Neural cell (in vitro differentiated cells): ENCODE data around the gene ATP2A2. TPM values are rescaled to one million over a fixed set of nuclear protein-coding genes. Genes with fewer than 3 reads are reported as not detected.

Source experiments
- H2AFZ ChIP-seq: fragments of 200-600, 300-800 bp; sonication (generic), shearing (Covaris generic); 2 replicates; pipeline ENCODE4 v1.6.0; 2014; ENCODE audit warnings: low read depth, mild to moderate bottlenecking, antibody characterized with exemption, low read length, moderate library complexity
- H3F3A ChIP-seq: fragments of 200-600 bp; shearing (Covaris generic); 2 replicates; pipeline ENCODE4 v1.6.1; 2016; ENCODE audit warnings: mild to moderate bottlenecking, moderate library complexity, mixed read lengths, antibody characterized with exemption, low read length; ENCODE audit not compliant: insufficient read depth, poor library complexity, severe bottlenecking
- H3K27ac ChIP-seq: fragments of 200-600, 300-800 bp; sonication (generic), shearing (Covaris generic); 2 replicates; pipeline ENCODE4 v1.5.1; 2014; ENCODE audit warnings: mild to moderate bottlenecking, low read length, moderate library complexity
- H3K27me3 ChIP-seq: fragments of 300-800, 200-600 bp; sonication (generic), shearing (Covaris generic); 2 replicates; pipeline ENCODE4 v1.6.0; 2014; ENCODE audit warnings: mild to moderate bottlenecking, low read depth, low read length, moderate library complexity; ENCODE audit not compliant: insufficient read depth
- H3K36me3 ChIP-seq: fragments of 300-800, 200-600 bp; sonication (generic), shearing (Covaris generic); 2 replicates; pipeline ENCODE4 v1.5.1; 2014; ENCODE audit warnings: mild to moderate bottlenecking, antibody characterized with exemption, low read length, moderate library complexity; ENCODE audit not compliant: insufficient read depth
- H3K4me2 ChIP-seq: fragments of 300-800, 200-600 bp; sonication (generic), shearing (Covaris generic); 2 replicates; pipeline ENCODE4 v1.6.0; 2014; ENCODE audit warnings: mild to moderate bottlenecking, low read length
- H3K4me3 ChIP-seq: fragments of 300-800, 200-600 bp; sonication (generic), shearing (Covaris generic); 2 replicates; pipeline ENCODE4 v1.5.1; 2014; ENCODE audit warnings: mild to moderate bottlenecking, low read length, moderate library complexity
- H3K79me2 ChIP-seq: fragments of 200-600 bp; shearing (Covaris generic); replicated peaks from 2 replicates; pipeline ENCODE4 v1.6.0; 2014; ENCODE audit warnings: mild to moderate bottlenecking, low read length, moderate library complexity; ENCODE audit not compliant: insufficient read depth
- H3K9ac ChIP-seq: fragments of 300-800, 200-600 bp; sonication (generic), shearing (Covaris generic); 2 replicates; pipeline ENCODE4 v1.6.1; 2016; ENCODE audit warnings: mild to moderate bottlenecking, low read length, mixed read lengths
- H3K9me2 ChIP-seq: fragments of 200-600 bp; shearing (Covaris generic); 2 replicates; pipeline ENCODE4 v1.6.1; 2016; ENCODE audit warnings: mild to moderate bottlenecking, low read length, mixed read lengths; ENCODE audit not compliant: insufficient read depth
- H3K9me3 ChIP-seq: fragments of 200-600, 300-800 bp; sonication (generic), shearing (Covaris generic); 2 replicates; pipeline ENCODE4 v1.6.1; 2016; ENCODE audit warnings: mild to moderate bottlenecking, mixed run types, low read length, moderate library complexity, mixed read lengths
- H4K20me1 ChIP-seq: fragments of 200-600 bp; shearing (Covaris generic); 2 replicates; pipeline ENCODE4 v1.6.1; 2016; ENCODE audit warnings: mild to moderate bottlenecking, mixed run types; ENCODE audit not compliant: insufficient read depth
- CTCF ChIP-seq: fragments of 450-650 bp; IDR thresholded peaks from 2 replicates; pipeline ENCODE4 v1.5.1; 2014; ENCODE audit warnings: antibody characterized with exemption, mild to moderate bottlenecking, moderate library complexity; ENCODE audit not compliant: poor library complexity, severe bottlenecking
- EP300 ChIP-seq: fragments of 450-650 bp; conservative IDR thresholded peaks from 2 replicates; pipeline ENCODE4 v1.6.1; 2014; ENCODE audit warnings: antibody characterized with exemption, mild to moderate bottlenecking, moderate library complexity; ENCODE audit not compliant: poor library complexity, severe bottlenecking
- EZH2 ChIP-seq: fragments of 200-600, 300-800 bp; shearing (Covaris generic), sonication (generic); IDR thresholded peaks from 2 replicates; pipeline ENCODE4 v1.6.1; 2014; ENCODE audit warnings: antibody characterized with exemption, low read length, borderline replicate concordance, mild to moderate bottlenecking; ENCODE audit not compliant: insufficient read depth, poor library complexity, severe bottlenecking
- MXI1 ChIP-seq: fragments of 450-650 bp; conservative IDR thresholded peaks from 2 replicates; pipeline ENCODE4 v1.6.1; 2014; ENCODE audit warnings: antibody characterized with exemption, mild to moderate bottlenecking; ENCODE audit not compliant: poor library complexity, severe bottlenecking
- POLR2AphosphoS5 ChIP-seq: IDR thresholded peaks from 2 replicates; pipeline ENCODE4 v1.6.1; 2012
- RAD21 ChIP-seq: fragments of 450-650 bp; conservative IDR thresholded peaks from 2 replicates; pipeline ENCODE4 v1.6.1; 2014; ENCODE audit warnings: antibody characterized with exemption, mild to moderate bottlenecking, moderate library complexity
- REST ChIP-seq: IDR thresholded peaks from 2 replicates; pipeline ENCODE4 v1.6.1; 2012; ENCODE audit warnings: borderline replicate concordance
- SMC3 ChIP-seq: fragments of 450-650 bp; conservative IDR thresholded peaks from 2 replicates; pipeline ENCODE4 v1.6.1; 2014; ENCODE audit warnings: antibody characterized with exemption, mild to moderate bottlenecking, moderate library complexity; ENCODE audit not compliant: poor library complexity
- TAF1 ChIP-seq: IDR thresholded peaks from 2 replicates; pipeline ENCODE4 v1.6.1; 2012; ENCODE audit warnings: low read depth
- polyA plus RNA-seq: library from polyadenylated mRNA; depleted of rRNA; stranded (reverse); fragments of >200 nt; gene quantifications from 2 replicates; pipeline ENCODE4 v1.2.3, GENCODE V29; 2014

ATP2A2 gene
- polyA plus RNA-seq, 1 donor from 2014 or later = 49.0 TPM

- Histone ChIP-seq H3K9me3 (no peaks in the 10 kb centered on the region), H3K4me3 (no peak overlapping the region), H3K9me2 (no peaks in the 10 kb centered on the region), H3K27ac (no peak overlapping the region), H3F3A (no peaks in the 10 kb centered on the region), H3K9ac (no peak overlapping the region), H4K20me1 (no peaks in the 10 kb centered on the region), H3K4me2 (no peak overlapping the region), H3K36me3 (no peaks in the 10 kb centered on the region), H3K27me3 (no peaks in the 10 kb centered on the region), H3K79me2 (no peaks in the 10 kb centered on the region), H2AFZ (no peak overlapping the region)
- TF ChIP-seq CTCF (no peak), RAD21 (no peak), EP300 (no peak), MXI1 (no peak), SMC3 (no peak), TAF1 (no peak), EZH2 (no peak), REST (no peak)
Measured at GRCh38 chr12:110270125-110270962, 10.7 kb upstream of the ATP2A2 start.

GRCh38 chr12:110271015-110271414, 10.0 kb upstream of the ATP2A2 start:
- Histone ChIP-seq H3K9ac (no peak overlapping the region), H3K36me3 (no peaks in the 10 kb centered on the region), H2AFZ (no peak overlapping the region), H3K9me3 (no peaks in the 10 kb centered on the region), H3K27me3 (no peaks in the 10 kb centered on the region), H3K27ac (no peak overlapping the region), H3K4me3 (no peak overlapping the region), H3K9me2 (no peaks in the 10 kb centered on the region), H3F3A (no peaks in the 10 kb centered on the region), H3K4me2 (no peak overlapping the region), H4K20me1 (no peaks in the 10 kb centered on the region), H3K79me2 (no peaks in the 10 kb centered on the region)
- no peak for TF ChIP-seq RAD21
- no peak for TF ChIP-seq MXI1
- TF ChIP-seq SMC3 = no peak
- TF ChIP-seq EP300 = no peak
- TF ChIP-seq EZH2 = no peak
- no peak for TF ChIP-seq TAF1
- TF ChIP-seq CTCF = no peak
- no peak for TF ChIP-seq REST
- TF ChIP-seq POLR2AphosphoS5 = no peak
